ENCODE results near the gene MYL6.

Gene MYL6

DNA sequence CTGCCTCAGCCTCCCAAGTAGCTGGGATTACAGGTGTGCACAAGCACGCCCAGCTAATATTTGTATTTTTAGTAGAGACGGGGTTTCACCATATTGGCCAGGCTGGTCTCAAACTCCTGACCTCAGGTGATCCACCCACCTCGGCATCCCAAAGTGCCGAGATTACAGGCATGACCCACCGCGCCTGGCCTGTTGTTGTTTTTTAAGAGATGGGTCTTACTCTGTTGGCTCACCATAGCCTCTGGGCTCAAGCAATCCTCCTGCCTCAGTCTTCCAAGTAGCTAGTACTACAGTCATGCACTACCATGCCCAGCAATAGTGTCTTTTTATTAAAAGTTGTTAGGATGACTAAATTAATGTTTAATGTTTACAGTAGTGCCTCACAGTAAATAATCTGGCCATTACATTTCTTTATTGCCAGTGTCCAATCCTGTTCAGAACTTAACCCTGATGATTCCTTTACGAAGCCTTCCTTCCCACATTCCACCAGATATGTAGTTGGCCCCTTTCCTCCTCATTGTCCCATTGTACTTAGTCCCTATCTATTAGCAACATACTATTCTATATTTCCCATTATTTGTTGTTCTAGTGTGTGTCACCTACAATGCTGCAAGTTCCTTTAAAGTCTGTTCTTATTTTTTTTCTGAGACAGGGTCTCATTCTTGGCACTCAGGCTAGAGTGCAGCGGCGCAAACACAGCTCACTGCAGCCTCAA lies 39.9 kb downstream of the MYL6 start:
- Mint-ChIP-seq H3K27me3 (no peaks in the 10 kb centered on the region), H3K27ac (no peak overlapping the region), H3K4me3 (no peak overlapping the region), H3K36me3 (peaks cover 2% of the 10 kb centered on the region), H3K4me1 (peaks cover 5% of the 10 kb centered on the region), H3K9me3 (no peaks in the 10 kb centered on the region)
- DNase-seq: no peak
- CTCF ChIA-PET: no interaction called here

DNA sequence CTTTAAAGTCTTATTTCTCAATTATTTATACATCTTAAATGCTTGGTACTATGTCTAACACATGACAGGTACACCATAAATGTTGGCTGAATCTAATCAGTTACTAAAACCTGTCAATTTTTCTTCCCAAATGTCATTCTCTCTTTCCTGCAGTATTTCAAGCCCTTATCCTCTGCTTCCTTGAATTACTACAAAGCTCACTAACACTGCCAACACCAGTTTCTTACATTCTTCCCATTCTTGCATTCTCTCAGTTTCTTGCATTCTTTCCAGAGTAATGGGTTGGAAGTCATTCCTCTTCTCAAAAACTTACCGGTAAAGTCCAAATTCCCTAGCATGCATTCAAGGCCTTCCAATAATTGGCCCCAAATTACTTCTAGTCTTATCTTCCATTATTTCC lies 40.7 kb downstream of the MYL6 start:
- Mint-ChIP-seq H3K27me3 (no peaks in the 10 kb centered on the region), H3K9me3 (no peaks in the 10 kb centered on the region), H3K27ac (no peak overlapping the region), H3K4me3 (no peak overlapping the region), H3K36me3 (no peaks in the 10 kb centered on the region), H3K4me1 (no peaks in the 10 kb centered on the region)
- CTCF ChIA-PET: no interaction called here
- no peak for DNase-seq

DNA sequence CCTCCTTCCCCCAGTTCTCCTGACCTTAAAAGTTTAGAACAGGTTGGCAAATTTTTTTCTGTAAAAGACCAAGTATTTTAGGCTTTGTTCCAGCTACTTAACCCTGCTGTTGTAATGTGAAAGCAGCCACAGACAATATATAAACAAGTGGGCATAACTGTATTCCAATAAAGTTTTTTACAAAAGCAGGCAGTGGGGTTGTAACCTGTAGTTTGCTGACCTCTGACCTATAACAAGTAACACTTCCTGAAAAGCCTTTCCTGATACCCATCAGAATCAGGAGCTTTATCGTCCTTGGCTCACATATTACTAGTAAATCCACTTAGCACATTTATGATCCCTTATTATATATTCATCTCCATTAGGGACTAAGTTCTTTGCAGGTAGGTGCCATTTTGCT lies 44.2 kb downstream of the MYL6 start:
- no peaks in the 10 kb centered on the region for H3K27me3 Mint-ChIP-seq

DNA sequence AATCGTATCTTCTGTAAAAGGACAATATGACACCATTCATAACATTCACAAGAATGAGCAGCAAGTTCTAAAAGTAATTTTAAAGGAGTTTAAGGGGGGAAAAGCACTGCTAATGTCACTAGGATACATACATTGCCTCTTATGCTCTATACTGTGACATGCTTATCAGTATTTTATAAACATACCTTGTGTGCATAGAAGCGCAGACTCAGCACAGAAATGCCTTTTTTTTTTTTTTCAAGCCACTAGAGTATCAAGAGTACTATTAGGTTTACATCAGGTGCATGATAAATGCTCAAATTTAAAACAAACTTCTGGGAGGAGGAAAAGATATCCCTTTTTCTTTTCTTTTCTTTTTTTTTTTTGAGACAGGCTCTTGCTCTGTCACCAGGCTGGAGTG lies 44.7 kb downstream of the MYL6 start:
- no peaks in the 10 kb centered on the region for H3K4me1 Mint-ChIP-seq
- peaks cover 26% of the 10 kb centered on the region for H3K36me3 Mint-ChIP-seq
- H3K4me3 Mint-ChIP-seq: no peak overlapping the region
- H3K27me3 Mint-ChIP-seq: no peaks in the 10 kb centered on the region
- CTCF ChIA-PET: no interaction called here
- no peaks in the 10 kb centered on the region for H3K9me3 Mint-ChIP-seq
- no peak for DNase-seq
- no peak overlapping the region for H3K27ac Mint-ChIP-seq

More for the DNA sequence above, 44.2 kb downstream of the MYL6 start:
- H3K27ac Mint-ChIP-seq: no peak overlapping the region
- no peaks in the 10 kb centered on the region for H3K4me1 Mint-ChIP-seq
- H3K4me3 Mint-ChIP-seq: no peak overlapping the region
- peaks cover 21% of the 10 kb centered on the region for H3K36me3 Mint-ChIP-seq
- CTCF ChIA-PET: interaction anchor here (0.7 to 1.6 kb wide), 2 partner anchors 13 to 42 kb away, joined by 3 read pairs; partner anchors contain the start of gene SMARCC2
- no peak for DNase-seq
- no peaks in the 10 kb centered on the region for H3K9me3 Mint-ChIP-seq

DNA sequence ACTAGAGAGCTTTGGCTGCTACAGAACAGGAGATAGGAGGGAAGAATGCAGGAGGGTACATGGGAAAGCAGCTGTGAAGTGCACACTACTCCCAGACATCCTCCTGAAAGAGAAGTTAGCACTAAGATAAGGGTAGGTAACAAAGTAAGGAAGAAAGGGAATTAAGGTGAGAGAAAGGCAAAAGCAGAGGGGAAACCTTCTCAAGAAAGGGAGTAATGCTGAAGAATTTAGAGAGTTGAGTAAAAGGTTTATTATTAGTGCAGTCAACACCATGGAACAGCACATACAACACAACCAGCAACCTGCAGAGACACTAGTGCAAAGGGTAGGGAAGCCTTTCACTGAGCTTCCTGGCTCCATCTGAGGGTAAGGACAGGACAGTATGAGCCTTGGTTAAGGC lies 46.1 kb downstream of the MYL6 start:
- Mint-ChIP-seq H3K36me3 (peaks cover 30% of the 10 kb centered on the region), H3K27me3 (no peaks in the 10 kb centered on the region), H3K9me3 (no peaks in the 10 kb centered on the region), H3K27ac (no peak overlapping the region), H3K4me1 (no peaks in the 10 kb centered on the region), H3K4me3 (no peak overlapping the region)
- CTCF ChIA-PET: interaction anchor here (1.4 to 4.3 kb wide), 3 partner anchors 9 to 17 kb away, joined by 3 to 34 read pairs (median 10); partner anchors contain the start of genes RNF41 and SMARCC2
- DNase-seq: no peak

DNA sequence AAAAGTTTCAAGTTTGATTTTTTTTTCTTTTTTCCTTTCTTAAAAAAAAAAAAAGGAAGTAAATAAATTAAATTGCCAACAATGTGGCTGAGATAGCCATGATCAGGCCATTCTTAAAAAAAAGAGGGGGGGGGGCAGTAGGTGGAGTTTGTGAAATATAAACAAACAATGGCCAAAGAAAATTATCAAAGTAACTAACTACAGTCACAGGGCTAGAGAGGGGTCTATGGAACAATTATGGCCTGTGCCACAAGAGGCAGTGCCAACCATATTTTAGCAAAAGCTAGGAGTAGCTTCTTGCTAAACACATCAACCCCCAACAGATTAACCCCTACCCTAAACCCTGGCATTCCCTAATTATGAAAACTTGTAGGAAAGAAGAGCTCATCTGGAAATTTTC lies 47.3 kb downstream of the MYL6 start:
- no peak overlapping the region for H3K4me3 Mint-ChIP-seq
- peaks cover 39% of the 10 kb centered on the region for H3K36me3 Mint-ChIP-seq
- CTCF ChIA-PET: interaction anchor here (0.7 to 4.3 kb wide), 9 partner anchors 11 to 467 kb away, joined by 3 to 34 read pairs (median 4); partner anchors contain the start of gene RNF41
- no peak for DNase-seq
- H3K27ac Mint-ChIP-seq: no peak overlapping the region
- H3K9me3 Mint-ChIP-seq: no peaks in the 10 kb centered on the region
- no peaks in the 10 kb centered on the region for H3K27me3 Mint-ChIP-seq
- H3K4me1 Mint-ChIP-seq: no peaks in the 10 kb centered on the region

DNA sequence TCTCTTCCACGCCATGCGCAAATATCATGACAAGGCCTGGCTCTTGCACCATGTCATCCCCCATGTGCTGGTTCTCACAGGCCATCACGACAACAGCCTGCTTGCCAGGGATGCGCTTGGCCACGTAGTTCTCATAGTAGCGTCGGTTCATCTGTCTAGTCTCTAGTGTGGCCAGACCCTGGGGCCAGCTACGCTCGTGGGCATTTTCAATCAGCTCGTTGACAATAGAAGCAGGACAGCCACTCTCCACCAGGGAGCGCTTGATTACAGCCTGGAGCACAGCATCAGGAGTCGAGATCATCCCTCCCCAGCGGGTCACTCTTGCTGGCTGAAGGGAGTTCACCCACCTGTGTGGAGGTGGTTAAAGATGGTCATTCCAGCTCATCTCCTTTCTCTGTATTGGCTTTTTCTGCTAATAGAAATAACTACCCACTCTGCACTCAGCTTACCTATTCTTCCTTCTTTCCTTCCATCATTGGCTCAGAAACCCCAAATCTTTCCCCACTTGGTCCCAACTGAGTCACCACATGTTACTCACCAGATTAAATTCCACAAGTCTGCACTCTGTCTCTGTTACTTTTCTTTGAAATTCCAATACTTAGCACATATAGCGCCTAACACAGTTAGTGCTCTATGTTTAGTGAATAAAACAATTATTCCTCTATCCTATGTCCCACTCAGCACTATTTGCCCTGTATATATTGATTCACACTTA lies 48.5 kb downstream of the MYL6 start:
- Mint-ChIP-seq H3K36me3 (peaks cover 45% of the 10 kb centered on the region), H3K27me3 (no peaks in the 10 kb centered on the region), H3K4me1 (no peaks in the 10 kb centered on the region), H3K27ac (no peak overlapping the region), H3K9me3 (no peaks in the 10 kb centered on the region), H3K4me3 (no peak overlapping the region)
- peak; percentile 65 for DNase-seq
- CTCF ChIA-PET: interaction anchor here (0.6 to 4.3 kb wide), 18 partner anchors 10 to 263 kb away, joined by 3 to 34 read pairs (median 4); partner anchors contain the start of genes CNPY2, RNF41 and SMARCC2

DNA sequence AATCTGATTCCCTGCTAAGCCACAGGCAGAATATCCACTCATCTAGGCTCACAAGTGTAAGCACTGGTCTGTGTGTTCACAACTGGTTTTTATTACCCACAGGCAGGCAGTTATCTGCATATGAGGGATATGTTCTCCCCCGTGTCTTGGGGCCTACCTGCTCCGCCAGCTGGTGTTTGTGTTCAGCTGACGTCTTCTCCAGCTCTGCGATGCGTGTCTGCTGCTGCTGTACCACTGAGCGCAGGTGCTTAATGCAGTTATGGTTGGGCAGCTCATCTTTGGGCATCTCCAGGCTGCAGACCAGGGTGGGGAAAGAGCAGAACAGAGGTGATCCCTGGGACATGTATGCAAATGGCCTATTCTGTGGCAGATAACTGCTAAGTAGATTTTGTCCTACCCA lies 49.8 kb downstream of the MYL6 start:
- Mint-ChIP-seq H3K27ac (no peak overlapping the region), H3K4me1 (no peaks in the 10 kb centered on the region), H3K36me3 (peaks cover 51% of the 10 kb centered on the region), H3K4me3 (no peak overlapping the region), H3K27me3 (no peaks in the 10 kb centered on the region), H3K9me3 (no peaks in the 10 kb centered on the region)
- no peak for DNase-seq
- CTCF ChIA-PET: interaction anchor here (1.1 to 4.3 kb wide), 7 partner anchors 11 to 256 kb away, joined by 3 to 34 read pairs (median 5); partner anchors contain the start of genes RNF41 and SMARCC2

Data from activated naive CD4-positive, alpha-beta T cell treated with anti-CD3 and anti-CD28 coated beads, Interleukin-2, amount 10 ng/mL, durations not matched to agents 7 days and 5 days (primary cell).